LNCaP clone FGC (cell line): Measurements from ENCODE around the gene FCN1.

ENCODE experiments used
- DNase-seq: peaks from one replicate; pipeline ENCODE4 v3.0.0-alpha.2; 2011; ENCODE audit warnings: low read depth
- H3K4me3 ChIP-seq: 2 replicates; pipeline ENCODE4 v1.5.1; 2011; ENCODE audit warnings: mild to moderate bottlenecking, low read depth, low read length, control low read depth
- TF ChIP-seq, protein P1 (sequence below): IDR thresholded peaks from 2 replicates; pipeline ENCODE4 v1.5.1; 2012; ENCODE audit warnings: mild to moderate bottlenecking; ENCODE audit not compliant: control insufficient read depth, insufficient read depth; ENCODE audit errors: extremely low read depth

Gene FCN1

GRCh38 chr9:134951461-134951860 lies 33.7 kb upstream of the FCN1 start:
- H3K4me3 ChIP-seq = no peak overlapping the region
- TF ChIP-seq, protein P1, sequence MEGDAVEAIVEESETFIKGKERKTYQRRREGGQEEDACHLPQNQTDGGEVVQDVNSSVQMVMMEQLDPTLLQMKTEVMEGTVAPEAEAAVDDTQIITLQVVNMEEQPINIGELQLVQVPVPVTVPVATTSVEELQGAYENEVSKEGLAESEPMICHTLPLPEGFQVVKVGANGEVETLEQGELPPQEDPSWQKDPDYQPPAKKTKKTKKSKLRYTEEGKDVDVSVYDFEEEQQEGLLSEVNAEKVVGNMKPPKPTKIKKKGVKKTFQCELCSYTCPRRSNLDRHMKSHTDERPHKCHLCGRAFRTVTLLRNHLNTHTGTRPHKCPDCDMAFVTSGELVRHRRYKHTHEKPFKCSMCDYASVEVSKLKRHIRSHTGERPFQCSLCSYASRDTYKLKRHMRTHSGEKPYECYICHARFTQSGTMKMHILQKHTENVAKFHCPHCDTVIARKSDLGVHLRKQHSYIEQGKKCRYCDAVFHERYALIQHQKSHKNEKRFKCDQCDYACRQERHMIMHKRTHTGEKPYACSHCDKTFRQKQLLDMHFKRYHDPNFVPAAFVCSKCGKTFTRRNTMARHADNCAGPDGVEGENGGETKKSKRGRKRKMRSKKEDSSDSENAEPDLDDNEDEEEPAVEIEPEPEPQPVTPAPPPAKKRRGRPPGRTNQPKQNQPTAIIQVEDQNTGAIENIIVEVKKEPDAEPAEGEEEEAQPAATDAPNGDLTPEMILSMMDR = no peak

DNA sequence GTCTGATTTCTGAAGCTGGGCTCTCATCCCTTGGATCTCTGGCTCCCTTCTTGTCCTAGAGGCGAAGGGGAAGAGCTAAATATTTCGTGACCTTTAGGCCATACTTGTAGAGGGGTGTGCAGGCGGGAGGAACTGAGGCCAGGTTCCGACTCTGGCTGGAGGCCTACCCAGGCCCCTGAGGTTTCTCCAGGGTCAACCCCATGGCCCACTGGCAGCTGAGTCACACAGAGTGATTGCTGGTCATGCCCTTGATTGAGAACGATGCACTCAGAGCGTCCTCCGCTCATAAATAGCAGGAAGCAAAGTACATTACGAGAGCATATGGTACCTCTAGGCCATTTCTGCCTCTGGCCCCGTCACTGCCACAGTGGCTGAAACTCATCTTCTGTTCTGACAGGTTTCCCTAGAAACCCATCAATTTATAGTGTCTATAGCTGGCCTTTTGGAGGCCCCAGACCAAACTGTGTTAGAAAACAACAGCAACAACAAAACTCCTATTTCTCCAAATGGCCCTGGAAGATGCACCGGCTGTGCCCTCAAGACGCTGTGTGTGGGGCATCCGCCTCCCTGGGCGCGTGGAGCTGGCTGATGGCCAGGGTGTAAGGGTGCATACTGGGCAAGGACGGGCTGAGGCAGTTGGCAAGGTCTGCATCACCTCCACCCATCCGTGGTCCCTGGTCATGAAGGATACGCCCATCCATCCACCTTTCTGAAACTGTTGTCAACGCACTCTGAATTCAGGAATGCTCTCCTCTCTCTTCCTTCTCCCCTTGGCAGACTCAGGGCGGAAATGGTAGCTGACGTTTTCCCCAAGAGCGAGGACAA lies 32.9 kb upstream of the FCN1 start:
- TF ChIP-seq, protein P1 = no peak
- DNase-seq = no peak
- H3K4me3 ChIP-seq = no peak overlapping the region

More at GRCh38 chr9:134951461-134951860, 33.7 kb upstream of the FCN1 start:
- no peak for DNase-seq

DNA sequence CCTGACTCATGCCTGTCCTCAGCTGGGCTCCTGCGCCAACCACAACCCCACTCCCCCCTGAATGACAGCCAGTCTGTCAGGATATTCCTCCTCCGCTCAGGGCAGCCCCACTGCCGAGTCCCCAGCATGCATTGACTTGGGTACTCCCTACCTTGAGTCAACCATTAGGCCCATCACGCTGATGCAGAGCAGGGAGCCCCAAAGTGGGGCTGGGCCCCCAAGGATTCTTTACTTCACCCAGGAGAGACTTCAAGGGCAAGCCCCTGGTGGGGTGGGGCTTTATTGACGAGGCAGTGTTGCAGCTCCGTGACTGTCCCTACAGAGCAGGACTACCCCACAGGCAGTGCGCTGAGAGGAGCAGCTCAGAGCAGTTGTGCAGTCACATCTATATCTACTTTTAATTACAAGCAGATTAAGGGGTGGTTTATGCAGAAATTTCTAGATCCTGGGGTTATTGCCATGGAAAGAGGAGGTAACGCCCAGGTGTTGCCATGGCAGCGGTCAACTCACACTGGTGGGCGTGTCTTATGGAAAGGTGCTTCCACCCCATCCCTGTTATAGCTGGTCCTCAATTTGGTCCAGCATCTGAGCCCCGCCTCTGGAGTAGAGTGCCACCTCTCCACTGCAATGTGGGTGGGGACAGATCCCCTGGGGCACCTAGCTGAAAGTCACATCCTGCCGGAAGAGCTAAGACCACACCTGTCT lies 32.1 kb upstream of the FCN1 start:
- TF ChIP-seq, protein P1 = no peak
- DNase-seq = no peak
- no peak overlapping the region for H3K4me3 ChIP-seq

DNA sequence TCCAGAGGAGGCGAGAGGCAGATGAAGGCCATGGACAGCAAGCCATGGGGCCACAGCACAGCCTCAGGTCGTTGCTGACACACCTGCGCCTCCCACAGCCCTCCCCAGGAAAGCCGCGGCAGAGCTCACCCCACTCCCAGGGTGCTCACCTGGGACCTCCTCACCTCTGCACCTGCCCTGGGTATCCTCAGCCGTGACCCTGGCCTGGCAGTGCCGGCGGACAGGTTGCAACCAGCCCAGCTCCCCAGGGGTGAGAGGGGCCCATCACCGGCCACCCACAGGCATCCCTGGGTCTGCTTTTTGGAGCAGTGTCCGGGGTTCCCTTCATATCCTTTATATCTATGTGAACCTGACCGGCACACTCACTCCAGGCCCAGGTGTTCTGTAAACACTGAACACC lies 30.4 kb upstream of the FCN1 start:
- TF ChIP-seq, protein P1 = no peak
- no peak for DNase-seq
- H3K4me3 ChIP-seq = no peak overlapping the region

GRCh38 chr9:134947265-134947955 lies 29.7 kb upstream of the FCN1 start:
- H3K4me3 ChIP-seq = no peak overlapping the region
- TF ChIP-seq, protein P1 = no peak
- no peak for DNase-seq

DNA sequence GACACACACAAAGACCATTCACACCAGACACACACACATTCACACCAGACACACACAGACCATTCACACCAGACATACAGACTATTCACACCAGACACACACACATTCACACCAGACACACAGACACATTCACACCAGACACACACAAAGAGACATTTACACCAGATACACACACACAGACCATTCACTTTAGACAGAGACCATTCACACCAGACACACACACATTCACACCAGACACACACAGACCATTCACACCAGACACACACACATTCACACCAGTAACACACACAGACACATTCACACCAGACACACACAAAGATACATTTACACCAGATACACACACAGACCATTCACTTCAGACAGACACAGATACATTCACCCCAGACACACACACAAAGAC lies 29.0 kb upstream of the FCN1 start:
- TF ChIP-seq, protein P1 = no peak
- DNase-seq = no peak
- no peak overlapping the region for H3K4me3 ChIP-seq
